NT2/D1 (cell line): ENCODE results near the gene GREB1.

ENCODE experiments used
- DNase-seq: peaks from one replicate; pipeline ENCODE4 v3.0.0-alpha.2; 2011; ENCODE audit warnings: low read depth, low spot score
- H3K27me3 ChIP-seq: 2 replicates; pipeline ENCODE4 v1.6.0; 2011; ENCODE audit warnings: mild to moderate bottlenecking; ENCODE audit not compliant: insufficient read length, insufficient read depth
- H3K36me3 ChIP-seq: 2 replicates; pipeline ENCODE4 v1.6.1; 2011; ENCODE audit warnings: mild to moderate bottlenecking, low read length, mixed read lengths; ENCODE audit not compliant: insufficient read depth, insufficient read length
- H3K4me1 ChIP-seq: 2 replicates; pipeline ENCODE4 v1.5.1; 2011; ENCODE audit not compliant: insufficient read depth, insufficient read length
- H3K4me3 ChIP-seq: 2 replicates; pipeline ENCODE4 v1.5.1; 2011; ENCODE audit warnings: low read depth; ENCODE audit not compliant: insufficient read length
- H3K9ac ChIP-seq: 2 replicates; pipeline ENCODE4 v1.6.0; 2011; ENCODE audit warnings: low read depth; ENCODE audit not compliant: insufficient read length
- H3K9me3 ChIP-seq: 2 replicates; pipeline ENCODE4 v1.5.1; 2011; ENCODE audit warnings: mild to moderate bottlenecking, low read length; ENCODE audit not compliant: insufficient read depth
- SUZ12 ChIP-seq: IDR thresholded peaks from 2 replicates; pipeline ENCODE4 v1.6.1; 2011; ENCODE audit not compliant: insufficient read length, insufficient read depth; ENCODE audit errors: extremely low read depth
- YY1 ChIP-seq: IDR thresholded peaks from 2 replicates; pipeline ENCODE4 v1.6.1; 2011; ENCODE audit not compliant: insufficient read length, insufficient read depth
- ZNF274 ChIP-seq: IDR thresholded peaks from 2 replicates; pipeline ENCODE4 v1.6.1; 2011; ENCODE audit warnings: mild to moderate bottlenecking, low read depth, low read length

The GREB1 gene

GRCh38 chr2:11550901-11551568, 17.2 kb downstream of the GREB1 start:
- Histone ChIP-seq H3K9ac (no peak overlapping the region), H3K36me3 (no peaks in the 10 kb centered on the region), H3K27me3 (no peaks in the 10 kb centered on the region), H3K4me1 (peaks cover 7% of the 10 kb centered on the region), H3K9me3 (no peaks in the 10 kb centered on the region), H3K4me3 (no peak overlapping the region)
- TF ChIP-seq SUZ12 = no peak
- no peak for TF ChIP-seq ZNF274
- no peak for TF ChIP-seq YY1
- DNase-seq = no peak

DNA sequence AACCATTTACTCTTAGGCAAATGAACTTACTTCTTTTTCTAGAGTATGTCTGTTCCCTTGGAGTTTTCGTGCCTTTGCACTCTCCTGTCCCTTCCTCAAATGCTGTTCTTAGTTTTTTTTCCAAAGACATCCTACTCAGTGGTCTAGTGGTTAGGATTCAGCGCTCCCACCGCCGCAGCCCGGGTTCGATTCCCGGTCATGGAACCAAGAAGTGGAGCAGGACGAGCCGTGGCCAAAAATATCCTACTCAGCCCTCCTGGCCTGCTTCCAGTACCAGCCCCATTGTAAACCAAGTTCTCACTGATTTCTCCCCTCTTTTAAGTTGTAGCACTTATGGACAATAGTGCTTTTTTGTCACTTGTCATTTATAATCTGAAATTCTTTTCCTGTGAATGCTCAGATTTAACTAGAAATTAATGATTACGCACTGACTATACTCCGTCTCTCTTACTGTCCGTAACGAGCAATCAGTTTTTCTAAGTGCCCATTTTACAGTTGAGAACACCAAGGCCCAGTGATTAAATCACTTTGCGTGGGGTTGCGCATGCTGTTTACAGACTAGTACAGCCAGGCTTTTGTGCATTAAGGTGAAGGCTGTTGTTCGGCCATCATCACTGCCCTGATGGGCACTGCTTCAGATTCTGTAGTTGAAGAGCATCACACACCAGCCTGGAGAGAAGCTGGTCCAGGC, 17.9 kb downstream of the GREB1 start:
- Histone ChIP-seq H3K4me3 (no peak overlapping the region), H3K9ac (no peak overlapping the region), H3K36me3 (no peaks in the 10 kb centered on the region), H3K4me1 (peaks cover 7% of the 10 kb centered on the region), H3K9me3 (no peaks in the 10 kb centered on the region), H3K27me3 (no peaks in the 10 kb centered on the region)
- no peak for TF ChIP-seq YY1
- TF ChIP-seq ZNF274 = no peak
- TF ChIP-seq SUZ12 = no peak
- DNase-seq = no peak

GRCh38 chr2:11552260-11552638, 18.4 kb downstream of the GREB1 start:
- H3K4me1 ChIP-seq = peaks cover 7% of the 10 kb centered on the region
- H3K4me3 ChIP-seq = no peak overlapping the region
- no peaks in the 10 kb centered on the region for H3K27me3 ChIP-seq

DNA sequence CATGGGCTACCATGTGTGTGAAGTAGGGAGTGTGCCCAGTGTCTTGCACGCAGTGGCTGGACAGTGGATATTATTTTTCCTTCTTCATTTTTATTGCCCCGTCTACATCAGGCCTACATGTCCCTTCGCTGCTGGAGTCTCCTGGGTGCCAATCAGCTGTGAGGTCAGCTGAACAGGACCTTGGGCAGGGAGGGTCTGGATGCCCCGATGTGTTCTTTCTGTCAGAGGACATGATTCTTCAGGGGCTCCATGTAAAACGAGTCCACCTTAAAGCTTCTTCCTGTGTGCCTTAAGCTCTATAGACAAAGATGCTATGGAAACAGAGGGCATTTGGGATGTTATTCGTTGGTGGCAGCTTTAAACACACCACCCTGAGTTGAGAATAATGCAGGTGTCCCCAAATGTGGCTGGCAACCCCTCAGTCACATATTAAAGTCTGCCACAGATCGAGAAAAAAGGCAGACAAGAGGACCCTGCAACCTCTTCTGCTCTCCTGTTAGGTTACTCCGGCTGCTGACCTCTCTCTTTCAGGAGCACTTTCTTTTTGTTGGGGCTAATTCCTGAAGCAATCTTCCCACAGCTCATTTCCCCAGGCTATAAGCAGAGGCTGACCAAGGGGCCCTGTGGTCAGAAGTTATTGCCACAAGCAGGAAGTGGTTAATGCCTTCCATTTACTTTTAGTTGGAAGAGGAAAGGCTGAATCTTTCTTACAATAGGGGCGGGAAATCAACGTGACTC, 20.0 kb downstream of the GREB1 start:
- Histone ChIP-seq H3K36me3 (no peaks in the 10 kb centered on the region), H3K4me3 (no peak overlapping the region), H3K9ac (no peak overlapping the region), H3K4me1 (peaks cover 7% of the 10 kb centered on the region), H3K27me3 (no peaks in the 10 kb centered on the region), H3K9me3 (no peaks in the 10 kb centered on the region)
- no peak for TF ChIP-seq SUZ12
- no peak for TF ChIP-seq YY1
- no peak for TF ChIP-seq ZNF274
- DNase-seq = no peak

More at GRCh38 chr2:11552260-11552638, 18.4 kb downstream of the GREB1 start:
- TF ChIP-seq ZNF274 = no peak
- no peak for TF ChIP-seq SUZ12
- TF ChIP-seq YY1 = no peak
- no peak overlapping the region for H3K9ac ChIP-seq
- no peaks in the 10 kb centered on the region for H3K9me3 ChIP-seq
- no peaks in the 10 kb centered on the region for H3K36me3 ChIP-seq
- no peak for DNase-seq

GRCh38 chr2:11554399-11554716, 20.5 kb downstream of the GREB1 start:
- DNase-seq = no peak
- Histone ChIP-seq H3K4me3 (no peak overlapping the region), H3K36me3 (no peaks in the 10 kb centered on the region), H3K9ac (no peak overlapping the region), H3K9me3 (no peaks in the 10 kb centered on the region), H3K4me1 (peaks cover 9% of the 10 kb centered on the region), H3K27me3 (no peaks in the 10 kb centered on the region)
- TF ChIP-seq ZNF274 = no peak
- TF ChIP-seq YY1 = no peak

- DNase-seq = no peak
- no peak for TF ChIP-seq ZNF274
- Histone ChIP-seq H3K27me3 (no peaks in the 10 kb centered on the region), H3K9ac (no peak overlapping the region), H3K4me1 (peaks cover 7% of the 10 kb centered on the region), H3K36me3 (no peaks in the 10 kb centered on the region), H3K9me3 (no peaks in the 10 kb centered on the region), H3K4me3 (no peak overlapping the region)
Observed at GRCh38 chr2:11556101-11556806, 22.4 kb downstream of the GREB1 start.

- Histone ChIP-seq H3K4me3 (no peak overlapping the region), H3K27me3 (no peaks in the 10 kb centered on the region), H3K36me3 (peaks cover 2% of the 10 kb centered on the region), H3K9ac (no peak overlapping the region), H3K9me3 (no peaks in the 10 kb centered on the region), H3K4me1 (peaks cover 7% of the 10 kb centered on the region)
- DNase-seq = no peak
- TF ChIP-seq SUZ12 = no peak
- no peak for TF ChIP-seq YY1
- no peak for TF ChIP-seq ZNF274
Observed at GRCh38 chr2:11558214-11558886, 24.5 kb downstream of the GREB1 start.
